Measurements from ENCODE around the gene MTG2.

DNA sequence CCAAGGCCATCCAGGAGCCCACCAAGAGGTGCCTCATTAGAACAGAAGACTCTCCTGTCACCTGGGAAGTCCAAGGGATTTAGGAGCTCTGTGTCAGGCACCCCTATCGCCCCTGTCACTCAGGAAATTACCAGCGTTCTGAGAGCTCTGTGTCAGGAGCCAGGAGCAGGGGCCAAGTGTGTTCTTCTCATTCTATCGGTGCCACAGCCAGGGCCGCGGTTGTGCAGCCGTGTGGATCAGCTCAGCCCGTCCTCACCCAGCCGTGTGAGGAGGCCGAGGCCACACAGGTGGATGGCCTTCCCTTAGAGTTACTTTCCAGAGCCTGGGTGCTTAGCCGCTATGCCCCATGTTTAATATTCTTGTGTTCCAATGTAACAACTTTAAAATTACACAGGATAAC is 9.8 kb downstream of the MTG2 start:
- TF ChIP-seq PRDM4 (tag by site-specific recombination; IDR thresholded peaks at IDR 0.05) = no peak
- TF ChIP-seq ZNF776 (tag by site-specific recombination; IDR thresholded peaks at IDR 0.05; ENCODE audit: borderline replicate concordance) = no peak
- no peak for TF ChIP-seq ZNF350 (tag by site-specific recombination; IDR thresholded peaks at IDR 0.05)
- TF ChIP-seq CTCF (tag by site-specific recombination; IDR thresholded peaks at IDR 0.05) = no peak
- TF ChIP-seq, protein P1, sequence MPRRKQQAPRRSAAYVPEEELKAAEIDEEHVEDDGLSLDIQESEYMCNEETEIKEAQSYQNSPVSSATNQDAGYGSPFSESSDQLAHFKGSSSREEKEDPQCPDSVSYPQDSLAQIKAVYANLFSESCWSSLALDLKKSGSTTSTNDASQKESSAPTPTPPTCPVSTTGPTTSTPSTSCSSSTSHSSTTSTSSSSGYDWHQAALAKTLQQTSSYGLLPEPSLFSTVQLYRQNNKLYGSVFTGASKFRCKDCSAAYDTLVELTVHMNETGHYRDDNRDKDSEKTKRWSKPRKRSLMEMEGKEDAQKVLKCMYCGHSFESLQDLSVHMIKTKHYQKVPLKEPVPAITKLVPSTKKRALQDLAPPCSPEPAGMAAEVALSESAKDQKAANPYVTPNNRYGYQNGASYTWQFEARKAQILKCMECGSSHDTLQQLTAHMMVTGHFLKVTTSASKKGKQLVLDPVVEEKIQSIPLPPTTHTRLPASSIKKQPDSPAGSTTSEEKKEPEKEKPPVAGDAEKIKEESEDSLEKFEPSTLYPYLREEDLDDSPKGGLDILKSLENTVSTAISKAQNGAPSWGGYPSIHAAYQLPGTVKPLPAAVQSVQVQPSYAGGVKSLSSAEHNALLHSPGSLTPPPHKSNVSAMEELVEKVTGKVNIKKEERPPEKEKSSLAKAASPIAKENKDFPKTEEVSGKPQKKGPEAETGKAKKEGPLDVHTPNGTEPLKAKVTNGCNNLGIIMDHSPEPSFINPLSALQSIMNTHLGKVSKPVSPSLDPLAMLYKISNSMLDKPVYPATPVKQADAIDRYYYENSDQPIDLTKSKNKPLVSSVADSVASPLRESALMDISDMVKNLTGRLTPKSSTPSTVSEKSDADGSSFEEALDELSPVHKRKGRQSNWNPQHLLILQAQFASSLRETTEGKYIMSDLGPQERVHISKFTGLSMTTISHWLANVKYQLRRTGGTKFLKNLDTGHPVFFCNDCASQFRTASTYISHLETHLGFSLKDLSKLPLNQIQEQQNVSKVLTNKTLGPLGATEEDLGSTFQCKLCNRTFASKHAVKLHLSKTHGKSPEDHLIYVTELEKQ (tag by site-specific recombination; IDR thresholded peaks at IDR 0.05; ENCODE audit: borderline replicate concordance) = no peak
- TF ChIP-seq PATZ1 (tag by site-specific recombination; IDR thresholded peaks at IDR 0.05) = no peak
- TF ChIP-seq SP2 (tag by site-specific recombination; IDR thresholded peaks at IDR 0.05) = no peak
- no peak for TF ChIP-seq ZNF670 (tag by site-specific recombination; IDR thresholded peaks at IDR 0.05; ENCODE audit: low read depth)
- TF ChIP-seq ZNF121 (tag by site-specific recombination; IDR thresholded peaks at IDR 0.05) = no peak
- TF ChIP-seq ZNF580 (tag by site-specific recombination; IDR thresholded peaks at IDR 0.05) = no peak
- TF ChIP-seq ZNF433 (tag by site-specific recombination; IDR thresholded peaks at IDR 0.05; ENCODE audit: low read depth) = no peak
- TF ChIP-seq ZNF560 (tag by site-specific recombination; IDR thresholded peaks at IDR 0.05; ENCODE audit: borderline replicate concordance) = no peak
- no peak for TF ChIP-seq GLI2 (tag by site-specific recombination; IDR thresholded peaks at IDR 0.05; ENCODE audit: borderline replicate concordance, low read depth)
